H7 (cell line): ENCODE measurements around the gene COL9A3. TPM values are rescaled to one million over a fixed set of nuclear protein-coding genes. Genes with fewer than 3 reads are reported as not detected.

Source experiments
- DNase-seq: peaks from one replicate; pipeline ENCODE4 v3.0.0; 2012
- H3K27me3 ChIP-seq: 2 replicates; pipeline ENCODE4 v1.6.0; 2011; ENCODE audit warnings: mild to moderate bottlenecking, low read length; ENCODE audit not compliant: control insufficient read depth, insufficient read depth
- H3K36me3 ChIP-seq: replicated peaks from 2 replicates; pipeline ENCODE4 v1.5.1; 2011; ENCODE audit warnings: low read length; ENCODE audit not compliant: control insufficient read depth, insufficient read depth
- H3K4me3 ChIP-seq: 2 replicates; pipeline ENCODE4 v1.5.1; 2011; ENCODE audit warnings: low read depth, mild to moderate bottlenecking, control low read depth, low read length, moderate library complexity; ENCODE audit not compliant: insufficient read depth
- total RNA-seq: library from RNA; depleted of rRNA; stranded (reverse); fragments of >200 nt; shearing (Covaris generic); gene quantifications from 2 replicates; pipeline ENCODE4 v1.2.3, GENCODE V29; 2014; rRNA removed

The COL9A3 gene
- total RNA-seq, result 131 and 139 TPM in 2 replicates

DNA sequence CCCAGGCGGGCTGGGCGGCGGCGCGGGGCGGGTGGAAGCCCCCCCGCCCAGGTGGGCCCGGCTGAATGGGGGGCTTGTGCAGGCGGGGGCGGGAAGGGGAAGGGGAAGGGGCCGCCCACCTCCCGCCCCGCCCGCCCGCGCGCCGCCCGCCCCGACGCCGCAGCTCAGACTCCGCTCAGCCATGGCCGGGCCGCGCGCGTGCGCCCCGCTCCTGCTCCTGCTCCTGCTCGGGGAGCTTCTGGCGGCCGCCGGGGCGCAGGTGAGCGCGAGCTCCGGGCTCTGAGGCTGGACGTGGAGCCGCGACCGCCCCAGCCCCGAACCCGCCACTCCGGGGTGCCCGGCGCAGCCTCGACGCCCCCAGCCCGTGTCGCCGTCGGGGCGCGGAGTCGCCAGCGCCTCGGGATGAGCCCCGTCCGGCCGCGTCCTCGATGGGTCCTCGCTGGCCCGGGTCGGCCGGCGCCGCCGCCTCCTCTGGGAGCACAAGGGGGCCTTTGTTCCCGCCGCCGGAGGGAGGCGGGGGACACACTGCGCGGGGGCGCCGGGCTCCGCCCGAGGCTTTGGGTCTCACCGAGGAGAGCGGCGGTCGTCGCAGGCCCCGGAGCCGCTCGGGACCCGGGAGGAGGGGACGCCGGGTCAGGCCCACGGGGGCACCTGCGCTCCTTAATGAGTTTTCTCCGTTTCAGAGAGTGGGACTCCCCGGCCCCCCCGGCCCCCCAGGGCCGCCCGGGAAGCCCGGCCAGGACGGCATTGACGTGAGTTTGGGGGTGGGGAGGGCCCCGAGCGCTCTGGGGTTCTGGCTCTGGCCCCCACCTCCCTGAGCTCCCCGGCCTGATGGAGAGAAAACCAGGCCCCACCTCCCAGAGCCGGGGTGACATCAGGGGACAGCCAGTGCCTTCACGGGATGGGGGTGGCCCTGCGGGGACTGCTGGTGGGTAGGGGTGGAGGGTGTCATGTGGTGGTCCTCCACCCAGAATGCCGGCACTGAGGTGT is at the start of gene COL9A3:
Gene COL9A3 (plus strand): TSS at position 167 of the 990 bp plus-strand sequence. CDS start 15 bp downstream, at position 182.
- Histone ChIP-seq H3K4me3 (peak within 1 kb of the TSS; percentile 63), H3K36me3 (no peaks in the 10 kb centered on the region; the same call in 1 of the 2 replicates), H3K27me3 (peaks cover 8% of the 10 kb centered on the region)
- peak; percentile 91 for DNase-seq

DNA sequence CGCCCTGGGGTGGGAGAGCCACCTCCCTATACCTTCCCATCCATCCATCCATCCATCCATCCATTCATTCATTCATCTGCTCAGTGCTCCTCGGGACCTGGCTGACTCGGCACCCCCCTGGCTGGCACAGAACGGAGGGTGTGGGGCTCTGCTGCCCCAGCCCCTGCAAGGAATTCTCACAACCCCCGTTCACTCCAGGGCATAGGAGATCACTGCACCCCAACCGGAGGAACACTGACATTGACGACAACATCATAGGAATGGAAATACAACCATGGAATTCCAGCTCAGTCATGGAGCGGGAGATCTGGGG is 48.7 kb upstream of the COL9A3 start:
- DNase-seq, result no peak
- no peaks in the 10 kb centered on the region for H3K36me3 ChIP-seq
- no peaks in the 10 kb centered on the region for H3K27me3 ChIP-seq
- no peak overlapping the region for H3K4me3 ChIP-seq

DNA sequence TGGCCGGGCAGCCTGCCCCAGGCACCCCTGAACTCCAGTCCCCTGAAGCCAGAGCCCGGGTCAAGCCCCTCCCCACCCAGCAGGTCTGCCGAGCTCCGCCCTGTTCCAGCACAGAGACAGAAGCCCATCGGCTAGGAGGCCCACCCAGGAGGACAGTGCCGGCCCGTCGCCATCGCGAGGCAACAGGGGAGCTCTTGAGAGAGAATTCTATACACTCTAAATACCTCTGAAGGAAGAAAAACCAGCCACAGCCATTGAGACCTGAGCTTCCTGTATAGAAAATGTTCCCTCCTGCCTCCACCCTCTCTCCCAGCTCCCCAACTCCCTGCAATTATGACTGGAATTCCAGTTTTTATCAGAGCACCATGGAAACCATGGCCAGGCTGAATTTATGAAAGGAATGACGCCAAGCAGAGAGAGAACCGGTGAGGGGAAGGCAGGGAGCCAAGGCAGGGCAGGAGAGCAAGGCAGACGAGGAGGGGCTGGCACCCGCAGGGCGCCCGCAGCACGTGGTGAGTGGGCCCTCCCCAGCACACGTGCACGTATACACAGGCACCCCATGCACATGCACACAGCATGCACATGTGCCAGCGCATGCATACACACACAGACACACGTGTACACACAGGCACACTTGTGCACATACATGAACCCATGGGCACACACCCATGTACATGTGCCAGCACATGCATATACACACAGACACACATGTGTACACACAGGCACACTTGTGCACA is 48.1 kb upstream of the COL9A3 start:
- Histone ChIP-seq H3K36me3 (no peaks in the 10 kb centered on the region), H3K27me3 (no peaks in the 10 kb centered on the region), H3K4me3 (no peak overlapping the region)
- DNase-seq, result peak; percentile 79

DNA sequence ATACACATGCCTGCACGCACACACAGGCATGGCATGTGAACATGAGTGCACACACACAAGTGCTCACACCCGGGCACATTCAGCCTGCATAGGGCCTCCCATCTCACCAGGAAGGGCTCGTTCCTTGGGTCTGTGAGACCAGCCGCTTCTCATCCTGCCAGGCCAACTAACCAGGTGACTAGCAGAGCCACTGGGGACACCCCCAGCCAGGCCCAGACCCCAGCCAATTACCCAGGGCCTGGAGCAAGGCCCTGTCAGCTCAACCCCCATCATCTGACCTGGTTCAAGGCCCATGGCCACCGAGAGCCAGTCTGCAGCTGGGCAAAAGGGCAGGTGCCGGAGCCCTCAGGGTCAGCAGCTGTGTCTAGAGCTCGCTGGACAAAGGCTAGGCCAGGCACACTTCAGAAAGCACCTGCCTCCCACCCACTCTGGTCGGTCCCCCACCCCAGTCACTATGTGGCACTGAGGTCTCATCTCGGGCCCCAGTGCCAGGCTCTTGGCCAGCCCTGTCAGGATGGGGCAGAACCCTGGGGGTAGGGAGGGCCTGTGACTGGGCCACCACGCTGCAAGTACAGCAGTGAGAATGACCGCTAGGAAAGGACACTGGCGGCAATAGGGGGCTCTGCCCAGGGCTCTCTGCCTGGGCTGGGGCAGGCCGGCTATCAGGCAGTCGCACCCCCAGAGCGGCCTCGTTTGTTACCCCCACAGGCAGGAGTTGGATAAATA is 47.3 kb upstream of the COL9A3 start:
- H3K27me3 ChIP-seq, result no peaks in the 10 kb centered on the region
- DNase-seq, result no peak

DNA sequence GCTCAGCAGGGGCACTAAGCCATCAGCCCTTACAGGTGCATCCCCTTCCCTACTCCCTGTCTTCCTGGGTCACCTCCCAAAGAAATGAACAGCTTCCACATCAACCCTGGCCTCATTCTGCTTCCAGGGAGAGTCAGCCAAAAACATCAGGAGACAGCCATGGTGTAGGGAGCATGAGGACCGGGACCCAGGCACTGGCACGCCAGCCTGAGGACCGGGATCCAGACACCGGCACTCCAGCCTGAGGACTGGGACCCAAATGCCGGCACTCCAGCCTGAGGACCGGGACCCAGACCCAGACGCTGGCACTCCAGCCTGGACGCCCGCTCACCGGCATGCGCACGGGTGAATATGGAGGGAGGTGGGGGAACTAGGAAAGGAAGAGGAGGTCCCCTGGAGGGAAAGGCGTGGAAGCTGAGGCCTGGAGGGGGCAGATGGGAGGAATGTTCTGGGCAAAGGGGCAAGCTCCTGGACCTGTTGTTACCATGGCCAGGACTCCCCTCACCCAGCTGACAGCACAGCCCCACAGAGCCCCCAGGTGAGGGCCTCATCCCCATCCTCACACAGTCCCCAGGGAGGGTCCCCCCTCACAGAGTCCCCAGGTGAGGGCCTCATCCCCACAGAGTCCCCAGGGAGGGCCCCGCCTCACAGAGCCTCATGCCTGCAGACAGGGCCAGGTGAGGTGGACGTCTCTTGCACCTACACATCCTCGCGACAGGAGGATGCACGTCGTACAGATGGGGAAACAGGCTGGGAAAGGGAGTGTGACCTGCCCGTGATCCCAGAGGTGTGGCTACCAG is 46.5 kb upstream of the COL9A3 start:
- Histone ChIP-seq H3K4me3 (no peak overlapping the region), H3K27me3 (no peaks in the 10 kb centered on the region), H3K36me3 (no peaks in the 10 kb centered on the region)
- no peak for DNase-seq

More for the DNA sequence above, 47.3 kb upstream of the COL9A3 start:
- H3K36me3 ChIP-seq, result no peaks in the 10 kb centered on the region
- no peak overlapping the region for H3K4me3 ChIP-seq

DNA sequence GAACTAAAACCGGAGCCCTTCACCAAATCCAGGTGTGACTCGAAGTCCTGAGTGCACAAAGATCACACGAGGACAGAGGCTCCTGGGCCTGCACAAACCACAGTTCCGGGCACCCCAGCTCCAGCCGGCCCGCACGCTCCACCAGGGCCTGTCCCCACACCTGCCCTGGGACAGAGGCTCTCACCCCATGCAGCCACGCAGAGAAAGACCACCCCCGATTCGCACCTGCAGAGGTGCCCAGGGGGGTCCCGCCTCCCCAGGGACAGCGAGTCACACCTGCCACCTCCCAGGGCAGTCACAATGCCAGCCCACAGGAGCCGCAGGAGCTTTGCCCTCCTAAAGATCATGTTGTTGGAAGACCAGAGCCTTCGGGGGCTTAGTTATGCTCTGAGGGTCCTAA is 45.9 kb upstream of the COL9A3 start:
- Histone ChIP-seq H3K4me3 (no peak overlapping the region), H3K27me3 (no peaks in the 10 kb centered on the region), H3K36me3 (no peaks in the 10 kb centered on the region)
- no peak for DNase-seq

DNA sequence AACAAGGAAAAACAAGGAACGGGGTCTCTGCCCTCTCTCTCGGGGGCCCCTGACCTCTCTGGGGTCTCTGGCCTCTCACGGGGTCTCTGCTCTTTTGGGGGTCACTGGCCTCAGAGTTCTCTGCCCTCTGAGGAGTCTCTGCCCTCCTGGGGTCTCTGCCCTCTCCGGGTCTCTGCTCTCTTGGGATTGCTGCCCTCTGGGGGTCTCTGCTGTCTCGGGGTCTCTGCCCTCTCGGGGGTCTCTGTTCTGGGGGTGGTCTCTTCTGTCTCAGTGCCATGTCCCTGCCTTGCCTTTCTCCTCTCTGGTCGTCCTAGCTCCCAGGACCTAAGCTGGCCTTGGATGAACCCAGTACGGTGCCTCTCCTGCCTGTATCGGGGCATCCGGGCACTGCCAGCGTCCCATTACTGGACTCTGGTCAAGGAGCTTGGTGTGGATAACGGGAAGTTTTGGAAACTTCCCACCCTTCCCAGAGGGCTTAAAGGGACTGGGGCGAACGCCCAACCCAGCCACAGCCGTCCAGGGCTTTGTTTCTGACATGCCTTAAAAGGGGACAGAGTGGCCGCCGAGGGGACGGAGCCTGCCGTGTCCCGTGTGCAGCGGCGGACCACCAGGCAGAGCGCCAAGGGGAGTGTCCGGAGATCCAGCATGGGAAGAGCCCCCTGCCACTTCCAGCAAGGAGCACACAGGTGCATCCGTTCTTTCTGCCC is 45.3 kb upstream of the COL9A3 start:
- Histone ChIP-seq H3K36me3 (no peaks in the 10 kb centered on the region), H3K27me3 (no peaks in the 10 kb centered on the region), H3K4me3 (no peak overlapping the region)
- DNase-seq, result no peak

DNA sequence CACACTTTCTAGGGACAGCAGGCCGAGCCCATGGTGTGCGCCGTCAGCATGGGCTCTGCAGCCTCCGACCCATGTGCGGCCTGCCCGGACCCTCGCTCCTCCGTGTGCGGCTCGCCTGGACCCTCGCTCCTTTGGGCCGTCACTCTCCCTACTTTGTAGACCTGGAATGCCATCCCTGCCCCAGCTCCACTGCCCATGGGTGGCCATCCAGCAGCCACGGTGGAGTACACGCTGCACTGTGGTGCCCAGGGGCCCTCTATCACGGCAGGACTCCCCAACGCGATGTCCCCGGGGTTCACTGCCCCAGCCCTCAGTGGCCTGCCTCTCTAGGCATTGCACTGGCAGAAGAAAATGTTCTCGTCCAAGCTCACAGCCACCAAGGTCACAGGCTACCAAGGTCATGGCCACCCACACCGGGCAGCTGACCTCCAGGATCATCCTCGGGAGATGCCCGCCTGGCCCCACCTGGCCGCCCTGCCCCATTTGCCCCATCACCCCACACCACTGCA is 44.7 kb upstream of the COL9A3 start:
- Histone ChIP-seq H3K4me3 (no peak overlapping the region), H3K27me3 (no peaks in the 10 kb centered on the region), H3K36me3 (no peaks in the 10 kb centered on the region)
- DNase-seq, result no peak

DNA sequence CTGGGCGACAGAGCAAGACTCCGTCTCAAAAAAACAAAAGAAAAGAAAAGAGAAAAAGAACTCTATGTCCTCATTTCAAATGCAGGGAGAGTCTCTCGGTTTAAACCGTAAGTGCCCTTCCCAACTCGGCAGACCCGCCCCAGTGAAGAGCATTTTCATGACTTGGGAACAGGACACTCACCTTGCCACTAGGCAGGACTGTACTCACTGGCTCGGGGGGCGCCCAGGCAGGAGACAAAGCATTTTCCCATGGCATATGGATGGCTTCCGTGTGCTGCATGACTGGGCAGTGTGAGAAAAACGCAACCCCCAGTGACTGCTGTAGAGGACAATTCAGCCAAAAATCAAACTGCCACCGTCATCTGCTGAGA is 44.2 kb upstream of the COL9A3 start:
- H3K36me3 ChIP-seq, result no peaks in the 10 kb centered on the region
- H3K4me3 ChIP-seq, result no peak overlapping the region
- H3K27me3 ChIP-seq, result no peaks in the 10 kb centered on the region
- DNase-seq, result no peak

DNA sequence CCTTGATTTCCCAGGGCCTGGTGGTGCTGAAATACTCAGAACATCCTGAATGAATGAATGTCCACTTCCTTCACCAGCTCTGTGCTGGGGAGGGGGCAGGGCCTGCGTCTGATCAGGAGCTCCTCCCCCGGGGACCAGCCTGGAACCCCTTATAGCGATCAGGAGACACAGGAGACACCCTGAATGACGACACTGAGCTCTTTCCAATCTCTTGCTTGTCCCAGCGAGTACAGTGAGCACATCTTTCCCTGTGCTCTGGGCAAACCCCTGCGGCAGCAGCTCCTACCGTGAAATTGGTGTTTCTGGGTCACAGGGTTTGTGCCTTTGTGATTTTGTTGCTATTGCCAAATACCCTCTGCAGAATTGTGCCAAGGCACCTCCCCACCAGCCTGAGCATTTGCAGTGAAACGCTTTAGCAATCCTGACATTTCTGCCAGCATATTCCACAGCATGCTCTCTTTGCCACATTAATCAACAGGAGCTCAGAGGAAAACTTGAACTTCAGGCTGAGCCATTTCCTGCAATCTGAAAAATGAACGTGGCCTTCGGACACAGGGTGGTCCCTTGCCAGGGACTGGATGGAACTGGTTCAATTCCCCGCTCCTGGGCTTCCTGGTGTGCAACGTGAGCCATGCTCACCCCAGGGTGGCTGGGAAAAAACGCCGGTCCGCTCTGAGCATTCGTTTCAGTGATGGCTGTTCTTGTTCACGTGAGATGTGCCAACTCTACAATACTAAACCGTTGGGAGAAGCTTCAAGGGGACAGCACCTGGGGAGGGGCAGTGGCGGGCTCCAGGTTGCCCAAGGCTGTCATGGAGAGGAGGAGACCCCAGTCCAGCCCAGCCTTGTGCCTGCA is 43.6 kb upstream of the COL9A3 start:
- Histone ChIP-seq H3K27me3 (no peaks in the 10 kb centered on the region), H3K36me3 (no peaks in the 10 kb centered on the region), H3K4me3 (no peak overlapping the region)
- no peak for DNase-seq

DNA sequence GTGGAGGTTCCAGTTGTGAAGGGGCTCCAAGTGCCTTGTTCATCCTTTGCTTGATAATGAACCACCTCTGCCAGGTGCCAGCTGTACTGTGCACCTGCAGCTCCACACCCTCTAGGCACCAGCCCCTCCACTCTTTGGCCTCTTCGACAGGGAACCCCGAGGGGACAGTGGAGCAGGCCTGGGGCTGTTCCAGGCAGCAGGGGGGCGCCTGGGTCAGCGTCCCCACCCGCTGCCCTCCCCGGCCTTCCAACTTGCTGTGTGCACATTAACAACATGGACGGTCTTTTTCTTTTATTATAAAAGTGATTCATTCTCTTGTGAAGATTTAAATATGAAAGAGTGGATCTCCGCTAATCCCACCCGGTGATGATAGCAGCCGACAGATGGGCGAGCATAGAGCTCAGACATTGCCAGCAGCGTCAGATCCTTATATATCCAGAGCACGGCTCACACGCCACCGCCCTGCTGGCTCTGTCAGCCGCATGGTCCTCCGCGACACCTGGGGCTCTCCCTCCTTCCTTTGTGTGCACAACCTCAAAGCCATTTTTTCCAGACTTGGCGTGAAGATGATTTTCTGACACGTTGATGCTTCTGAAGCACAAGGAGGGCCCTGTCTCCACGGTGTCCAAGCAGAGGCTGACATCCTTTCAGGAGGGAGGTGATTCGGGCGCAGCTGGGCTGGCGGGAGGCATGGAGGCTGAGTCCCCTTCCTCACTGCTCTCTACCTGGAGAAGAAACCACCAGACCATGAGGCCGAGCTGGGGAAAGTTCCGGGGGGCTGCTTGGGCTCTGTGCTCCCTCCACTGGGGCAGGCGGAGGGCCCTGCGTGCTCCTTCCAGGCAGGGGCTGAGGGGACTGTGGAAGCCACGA is 42.8 kb upstream of the COL9A3 start:
- DNase-seq, result no peak
- Histone ChIP-seq H3K4me3 (no peak overlapping the region), H3K36me3 (no peaks in the 10 kb centered on the region), H3K27me3 (no peaks in the 10 kb centered on the region)

DNA sequence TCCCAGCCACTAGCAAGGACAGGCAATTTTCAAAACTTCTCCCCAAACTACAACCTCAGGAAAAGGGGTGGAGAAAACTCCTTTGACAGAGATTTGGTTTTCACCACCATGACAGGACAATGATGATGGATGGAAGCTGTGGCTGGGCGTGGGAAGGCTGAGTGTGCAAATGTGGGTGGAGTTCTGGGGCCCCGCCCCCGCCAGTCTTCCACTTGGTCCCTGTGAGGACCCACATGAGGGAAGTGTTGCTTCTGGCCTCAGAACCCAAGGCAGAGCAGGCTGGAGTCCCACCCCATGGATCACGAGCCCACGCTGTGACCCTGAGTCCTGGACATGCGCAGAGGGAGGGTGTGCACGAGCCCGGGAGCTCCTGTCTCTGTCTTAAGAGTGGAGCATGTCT is 42.1 kb upstream of the COL9A3 start:
- no peak overlapping the region for H3K4me3 ChIP-seq
- no peak for DNase-seq
- no peaks in the 10 kb centered on the region for H3K36me3 ChIP-seq
- no peaks in the 10 kb centered on the region for H3K27me3 ChIP-seq
